Left renal cortex interstitium (tissue), 4 donors: Measurements from ENCODE around the gene PPP1R27. TPM values are rescaled to one million over a fixed set of nuclear protein-coding genes. Genes with fewer than 3 reads are reported as not detected.

Experiments used
- DNase-seq, 4 donors: peaks; one replicate each; pipeline ENCODE4 v3.0.0-alpha.2; 2013; ENCODE audit warnings: low read depth in 4 of 4, low spot score in 2 of 4, missing footprints in 1 of 4
- polyA plus RNA-seq, 4 donors: library from polyadenylated mRNA; unstranded; fragments of 120-200 nt; gene quantifications; one replicate each; pipeline ENCODE4 v1.2.1, GENCODE V29; 2013; ENCODE audit not compliant: insufficient read length in 4 of 4

The PPP1R27 gene, protein sequence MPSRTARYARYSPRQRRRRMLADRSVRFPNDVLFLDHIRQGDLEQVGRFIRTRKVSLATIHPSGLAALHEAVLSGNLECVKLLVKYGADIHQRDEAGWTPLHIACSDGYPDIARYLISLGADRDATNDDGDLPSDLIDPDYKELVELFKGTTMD
- polyA plus RNA-seq = under 1 TPM; 0.23 to 0.46 (median 0.37) TPM

DNA sequence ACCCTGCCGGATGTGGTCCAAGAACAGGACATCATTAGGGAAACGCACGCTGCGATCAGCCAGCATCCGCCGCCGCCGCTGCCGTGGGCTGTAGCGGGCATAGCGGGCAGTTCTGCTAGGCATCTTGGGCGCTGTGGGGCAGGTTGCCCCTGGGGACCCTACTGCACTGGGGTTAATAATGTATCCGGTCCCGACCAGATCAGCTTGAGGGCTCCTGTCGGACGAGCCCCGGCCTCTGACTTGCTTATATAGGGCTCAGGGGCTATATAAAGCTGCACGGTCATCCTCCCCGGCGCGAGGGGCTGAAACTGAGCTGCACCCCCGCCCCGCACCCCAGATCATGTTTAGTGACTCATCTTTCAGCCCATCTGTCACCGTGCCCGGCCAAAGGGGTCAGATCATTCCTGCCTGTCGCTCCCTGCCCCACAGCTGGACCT is at the start of gene PPP1R27:
PPP1R27 (minus strand) TSS at position 220 of the 437 bp plus-strand sequence; CDS start at position 123, 97 bp downstream.
- no peak for DNase-seq

DNA sequence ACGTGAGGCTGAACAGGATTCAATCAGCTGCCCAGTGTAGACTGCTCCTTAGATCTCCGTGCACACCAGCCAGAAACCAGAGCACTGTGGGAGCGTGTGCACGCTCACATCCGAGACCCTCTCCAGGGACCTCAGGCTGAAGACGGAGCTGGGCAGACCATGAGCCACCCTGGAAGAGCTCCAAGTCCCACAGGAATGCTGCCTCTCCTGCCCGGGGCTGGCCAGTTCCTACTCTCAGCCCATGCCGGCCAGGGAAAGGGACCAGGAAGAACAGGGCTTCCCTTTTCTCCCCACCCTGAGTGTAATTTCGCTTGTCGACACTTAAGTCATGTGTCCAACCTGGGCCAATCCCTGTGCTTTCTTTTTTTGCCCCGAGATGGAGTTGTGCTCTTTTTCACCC is 49.7 kb upstream of the PPP1R27 start:
- no peak for DNase-seq

DNA sequence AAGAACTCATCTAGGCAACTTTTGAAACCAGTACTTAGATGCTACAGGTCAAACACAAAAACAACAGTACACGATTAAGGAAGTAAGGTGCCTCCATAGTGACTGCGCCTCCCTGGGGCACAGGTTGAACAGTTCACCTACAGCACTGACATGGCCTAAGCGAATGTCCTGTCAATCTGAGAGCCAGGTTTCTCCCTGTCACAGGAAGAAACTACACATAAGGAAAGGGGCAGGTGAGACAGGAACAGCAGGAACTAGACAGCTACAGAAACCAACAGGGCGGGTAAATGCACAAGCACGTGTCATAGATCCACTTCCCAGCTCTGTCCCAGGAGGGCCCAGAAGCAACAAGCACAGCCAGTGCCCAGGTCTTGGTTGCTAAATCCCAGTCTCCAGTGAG is 44.3 kb upstream of the PPP1R27 start:
- no peak for DNase-seq

DNA sequence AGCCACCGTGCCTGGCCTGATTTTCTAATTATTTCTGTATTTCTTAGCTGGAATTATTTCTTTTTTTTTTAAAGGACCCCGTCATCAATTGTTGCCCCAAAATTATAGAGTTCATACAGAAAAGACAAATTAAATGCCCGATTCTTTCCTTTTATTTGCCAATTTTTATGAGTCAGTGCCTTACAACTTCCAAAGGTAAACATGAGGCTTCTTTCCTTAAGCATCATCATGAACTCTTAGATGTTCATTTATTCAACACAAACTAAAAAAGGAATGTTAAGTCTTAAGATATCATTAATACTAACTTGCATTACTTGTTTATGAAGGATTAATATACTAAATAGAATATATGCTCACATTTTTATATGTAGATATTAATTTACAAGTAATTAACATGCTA is 43.4 kb upstream of the PPP1R27 start:
- DNase-seq = no peak

DNA sequence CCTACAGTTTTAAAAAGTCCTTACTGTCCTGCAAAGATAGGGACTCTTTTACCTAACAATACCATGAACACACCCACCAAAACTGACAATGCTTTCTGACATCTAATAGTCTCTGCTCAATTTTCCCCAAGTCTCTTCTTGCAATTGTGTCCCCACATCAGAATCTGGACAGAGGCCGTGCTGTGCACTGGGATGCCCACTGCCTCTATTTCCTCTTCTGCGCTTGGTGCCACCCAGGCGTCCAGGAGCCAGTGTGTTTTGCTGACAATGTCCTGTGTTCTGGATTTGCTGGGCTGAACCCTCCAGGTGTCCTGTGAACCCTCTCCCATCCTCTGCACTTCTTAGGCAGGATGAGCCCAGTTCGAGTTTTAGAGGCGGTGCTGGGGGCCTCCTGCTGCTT is 42.7 kb upstream of the PPP1R27 start:
- no peak for DNase-seq

DNA sequence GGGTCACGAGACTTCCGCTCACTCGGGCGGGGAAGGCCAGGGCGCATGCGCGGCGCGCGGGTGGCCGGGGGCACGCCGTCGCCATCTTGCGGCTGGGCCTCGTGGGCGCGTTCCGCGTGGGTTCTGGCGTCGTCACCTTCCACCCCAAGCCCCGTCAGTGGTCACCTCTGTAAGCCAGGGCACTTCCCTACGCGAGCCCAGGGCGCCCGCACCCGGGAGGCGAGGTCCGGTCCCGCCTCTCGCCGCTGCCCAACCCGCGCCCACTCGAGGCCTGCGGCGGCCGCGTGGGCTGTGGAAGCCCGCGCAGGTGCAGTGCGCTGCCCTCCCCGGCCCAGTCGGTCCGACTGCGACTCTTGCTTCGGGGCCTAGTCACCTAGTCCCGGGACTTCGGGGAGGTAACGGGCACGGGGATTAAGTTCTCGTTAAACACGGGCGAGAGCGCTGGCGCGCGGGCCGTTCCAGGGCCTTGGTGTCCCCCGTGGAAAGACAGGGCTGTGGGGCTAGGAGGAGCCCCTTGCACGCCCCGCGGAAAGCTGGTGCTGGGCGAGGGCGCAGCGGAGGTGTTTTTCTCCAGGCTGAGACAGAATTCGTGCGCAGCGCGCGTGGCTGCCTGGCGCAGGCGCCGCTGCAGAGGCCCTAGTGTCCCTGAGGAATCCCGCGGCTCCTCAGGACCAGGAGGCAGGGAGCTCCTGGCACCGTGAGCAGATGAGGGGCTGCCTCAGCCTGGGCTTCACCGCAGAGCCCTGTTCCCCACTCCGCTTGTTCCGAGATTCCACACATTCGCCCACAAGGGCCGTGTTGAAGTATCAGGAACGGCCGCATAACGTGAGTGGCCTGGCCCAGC is 36.8 kb upstream of the PPP1R27 start:
- peak in 3 of 4 donors; percentile 68 to 79 (median 77) for DNase-seq

DNA sequence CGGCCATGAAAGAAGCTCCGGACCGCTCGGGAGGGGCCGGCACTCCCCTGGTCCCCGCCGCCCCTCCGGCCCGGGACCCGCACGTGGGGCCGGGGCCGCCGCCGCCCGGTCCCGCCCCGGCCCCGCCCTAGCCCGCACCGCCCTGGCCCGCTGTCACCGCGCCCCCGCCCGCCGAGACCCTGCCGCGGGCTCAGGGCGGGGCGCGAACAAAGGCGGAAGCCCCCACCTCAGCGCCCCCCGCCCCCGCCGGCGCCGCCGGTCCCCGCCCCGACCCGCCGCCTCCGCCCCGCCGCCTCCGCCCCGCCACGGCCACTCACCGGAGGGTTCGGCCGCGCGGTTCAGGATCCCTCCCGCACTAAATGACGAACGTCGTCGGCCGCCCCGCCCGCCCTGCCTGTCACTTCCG is 36.1 kb upstream of the PPP1R27 start, which contains the start of gene ARHGDIA:
ARHGDIA (minus strand) TSS at position 357 of the 406 bp plus-strand sequence. CDS start 1,407 bp downstream, outside the sequence.
- DNase-seq = no peak

DNA sequence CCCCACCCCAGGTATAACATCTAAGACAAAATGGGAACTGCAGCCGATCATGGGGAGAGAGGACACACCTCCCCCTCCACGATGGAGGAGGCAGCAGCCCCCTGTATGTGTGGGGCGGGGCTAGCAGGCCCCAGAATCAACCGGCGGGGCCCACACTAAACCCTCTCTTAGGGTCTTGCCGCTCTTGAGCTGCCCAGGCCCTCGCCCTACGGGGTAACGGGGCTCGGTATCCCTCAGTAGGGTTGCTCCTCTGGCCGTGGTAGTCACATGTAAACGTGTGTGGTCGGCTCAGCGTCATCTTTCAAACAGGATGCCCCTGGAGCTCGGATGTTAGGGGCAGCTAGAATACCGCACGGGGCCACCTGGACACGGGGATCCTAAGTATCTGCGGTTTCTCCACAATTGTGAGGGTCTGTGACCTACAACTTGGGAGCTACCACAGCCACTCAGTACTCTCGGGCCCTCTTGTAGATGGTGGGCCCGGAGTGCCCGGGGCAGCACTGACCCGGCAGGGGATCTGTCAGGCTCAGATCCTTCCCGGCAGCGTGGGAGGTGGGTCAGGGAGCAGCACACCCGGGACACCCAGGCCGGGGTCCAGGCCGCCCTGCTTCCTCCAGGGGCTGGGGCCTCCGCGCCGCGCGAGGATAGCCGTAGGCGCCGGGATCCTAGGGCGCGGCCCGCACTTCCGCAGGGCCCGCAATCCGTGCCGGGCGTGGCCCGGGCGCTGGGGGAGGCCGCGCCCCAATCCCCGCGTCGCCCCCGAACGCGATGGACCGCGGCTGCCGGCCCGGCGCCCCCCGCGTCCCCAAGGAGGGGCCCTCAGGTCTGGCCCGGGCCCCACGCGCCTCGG is 35.5 kb upstream of the PPP1R27 start:
- no peak for DNase-seq

DNA sequence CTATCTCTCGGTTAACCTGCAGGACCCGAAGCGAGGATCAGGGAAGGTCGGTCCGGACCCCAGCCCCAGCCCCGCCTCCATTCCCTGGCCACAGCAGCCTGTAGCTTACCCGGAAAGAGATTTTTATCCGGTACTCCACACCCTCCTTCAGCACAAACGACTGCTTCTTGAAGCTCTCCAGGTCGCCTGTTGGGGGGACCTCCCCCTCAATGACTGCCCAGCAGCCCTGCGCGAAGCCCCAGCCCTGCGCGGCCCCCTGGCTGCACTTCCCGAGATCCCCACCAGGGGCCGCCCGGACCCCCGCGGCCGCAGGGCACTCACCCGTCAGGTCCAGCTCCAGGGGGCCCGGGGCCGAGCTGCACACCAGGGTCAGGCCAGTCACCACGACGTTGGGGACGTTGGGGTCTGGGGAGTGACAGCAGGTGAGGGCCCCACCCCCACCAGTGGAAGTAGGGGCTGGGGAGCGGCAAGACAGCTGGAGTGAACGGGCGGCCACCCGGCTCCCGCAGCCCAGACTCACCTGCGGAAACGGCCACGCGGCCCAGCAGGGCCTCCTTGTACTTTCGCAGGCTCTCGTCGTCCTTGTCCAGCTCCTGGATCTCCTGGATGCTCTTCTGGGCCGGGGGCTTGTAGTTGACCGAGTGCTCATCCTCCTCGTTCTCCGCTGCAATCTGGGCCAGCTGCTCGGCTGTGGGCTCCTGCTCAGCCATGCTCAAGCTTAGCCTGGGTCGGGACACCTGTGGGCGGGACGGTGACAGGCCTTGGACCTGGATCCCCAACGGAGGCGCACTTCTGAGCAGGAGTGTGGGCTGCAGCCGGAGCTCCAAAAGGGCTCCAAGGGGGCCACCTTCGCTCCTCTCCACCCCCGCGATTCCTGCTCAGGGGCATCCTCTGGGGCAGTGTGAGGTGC is 34.6 kb upstream of the PPP1R27 start:
- no peak for DNase-seq

DNA sequence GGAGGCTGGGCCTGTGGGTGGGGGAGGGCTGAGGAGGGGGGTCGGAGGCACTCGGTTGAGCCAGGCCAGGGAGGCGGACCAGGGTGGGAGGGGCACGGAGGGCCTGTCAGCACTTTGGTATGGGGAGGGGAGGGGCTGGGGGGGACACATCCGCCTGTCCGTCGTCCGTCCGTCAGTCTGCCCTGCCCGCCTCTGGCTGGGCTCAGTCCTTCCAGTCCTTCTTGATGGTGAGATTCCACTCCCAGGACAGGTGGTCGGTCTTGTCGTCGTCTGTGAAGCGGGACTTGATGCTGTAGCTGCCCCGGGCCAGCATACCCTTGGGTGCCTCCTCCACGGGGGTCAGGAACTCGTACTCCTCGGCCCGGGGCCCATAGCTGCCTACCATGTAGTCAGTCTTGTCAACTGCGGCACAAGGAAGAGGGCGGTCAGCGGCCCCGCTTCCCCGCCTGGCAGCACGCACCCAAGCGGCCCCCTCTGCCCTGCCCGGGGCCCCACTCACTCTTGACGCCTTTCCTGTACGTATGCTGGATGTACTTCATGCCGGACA is 33.9 kb upstream of the PPP1R27 start:
- no peak for DNase-seq

DNA sequence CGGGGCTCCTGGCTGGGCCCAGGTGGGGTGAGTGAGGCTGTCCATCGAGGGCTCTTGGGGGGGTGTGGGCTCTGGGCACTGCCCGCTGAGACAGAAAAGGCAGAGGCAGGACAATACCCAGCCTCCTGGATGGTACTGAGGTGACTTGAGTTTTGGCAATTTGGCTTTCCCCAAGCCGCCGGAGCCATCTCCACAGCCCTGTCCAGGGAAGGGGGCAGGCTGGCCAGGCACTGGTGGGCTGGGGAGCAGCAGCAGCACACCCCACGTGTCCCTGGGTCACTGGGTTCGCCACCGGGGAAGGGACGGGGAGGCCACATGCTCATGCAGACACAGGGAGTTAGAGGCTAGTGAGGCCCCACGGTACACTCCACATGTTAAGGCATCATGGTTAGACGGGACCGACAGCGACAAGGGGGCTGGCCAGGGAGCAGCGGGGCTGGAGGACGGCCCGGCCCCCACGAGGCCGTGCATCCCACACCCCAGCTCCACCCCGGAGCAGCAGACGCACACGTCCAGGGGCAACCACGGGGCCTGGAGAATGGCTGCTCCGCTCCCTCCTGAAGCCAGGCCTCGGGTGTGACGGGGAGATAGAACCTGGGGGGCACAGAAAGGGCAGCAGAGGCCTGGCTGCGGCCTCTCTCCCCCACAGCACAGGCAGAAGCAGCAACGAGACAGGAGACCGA is 33.3 kb upstream of the PPP1R27 start:
- DNase-seq = no peak

DNA sequence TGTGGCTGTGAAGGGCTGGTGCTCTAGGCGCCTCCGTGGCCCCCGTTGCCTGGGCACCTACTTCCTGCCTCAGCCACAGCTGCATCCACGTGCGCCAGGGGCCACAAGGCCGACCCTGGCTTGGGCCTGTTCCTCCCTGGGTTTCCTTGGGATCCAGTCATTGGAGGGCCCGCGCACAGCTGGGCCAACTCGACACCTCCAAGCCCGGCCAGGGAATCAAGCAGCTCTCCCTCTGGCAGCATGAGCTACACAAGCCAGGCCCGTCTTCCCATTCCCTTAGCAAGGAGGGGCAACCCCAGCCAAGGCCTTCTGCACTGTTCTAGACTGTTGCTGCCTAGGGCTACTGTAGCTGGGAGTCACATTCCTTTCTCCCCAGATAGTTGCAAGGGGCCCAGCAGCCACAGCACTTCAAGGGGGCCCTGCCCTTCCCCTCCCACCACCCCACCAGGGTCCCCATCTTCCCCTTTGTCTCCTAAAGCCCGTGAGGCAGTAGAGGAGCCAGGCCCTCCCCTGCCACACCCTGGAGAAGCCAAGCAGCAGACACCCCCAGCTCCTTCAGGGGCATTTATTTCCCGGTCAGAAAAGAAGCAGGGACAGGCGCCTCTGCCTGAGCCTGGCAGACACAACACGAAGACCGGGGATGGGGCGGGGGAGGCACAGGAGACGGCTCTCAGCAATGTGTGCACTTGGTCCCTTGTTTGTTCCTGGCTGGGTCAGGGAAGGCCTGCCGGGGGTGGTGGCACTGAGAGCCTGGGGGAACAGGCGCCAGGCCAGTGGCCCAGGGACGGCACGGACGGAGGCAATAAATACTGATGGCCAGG is 32.5 kb upstream of the PPP1R27 start:
- no peak for DNase-seq

DNA sequence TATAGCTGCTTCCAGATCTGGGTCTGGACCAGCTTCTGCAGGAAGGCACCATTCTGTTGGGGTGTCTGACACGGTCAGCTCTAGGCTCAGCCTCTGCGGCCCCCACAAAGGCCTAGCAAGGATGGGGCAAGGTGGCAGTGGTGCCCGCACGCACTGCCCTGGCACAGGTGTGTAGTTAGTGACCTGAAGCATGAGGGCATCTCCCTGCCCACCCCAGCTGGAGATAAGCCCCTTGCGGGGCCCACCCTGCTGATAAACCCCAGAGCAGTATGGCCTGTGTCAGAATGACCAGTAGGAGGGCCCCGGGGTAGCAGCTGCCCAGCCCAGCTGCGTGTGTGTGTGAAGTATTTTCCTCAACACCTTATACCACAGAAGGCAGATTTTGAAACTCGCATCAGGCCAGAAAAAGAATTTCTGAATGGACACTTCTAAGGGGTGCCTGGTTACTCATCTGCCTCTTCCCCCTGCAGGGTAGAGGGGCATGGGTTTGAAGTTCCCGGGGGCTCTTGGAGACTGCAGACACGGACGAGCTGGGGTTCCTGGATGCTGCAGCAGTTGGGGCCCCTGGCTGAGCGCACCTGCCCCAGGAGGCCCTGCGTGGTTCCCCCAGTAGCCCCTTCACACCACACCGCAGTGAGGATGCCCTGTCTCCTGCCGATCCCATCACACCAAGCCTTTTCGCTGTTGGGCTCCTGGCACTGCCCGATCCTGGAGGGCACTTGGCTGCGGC is 31.8 kb upstream of the PPP1R27 start:
- no peak for DNase-seq

DNA sequence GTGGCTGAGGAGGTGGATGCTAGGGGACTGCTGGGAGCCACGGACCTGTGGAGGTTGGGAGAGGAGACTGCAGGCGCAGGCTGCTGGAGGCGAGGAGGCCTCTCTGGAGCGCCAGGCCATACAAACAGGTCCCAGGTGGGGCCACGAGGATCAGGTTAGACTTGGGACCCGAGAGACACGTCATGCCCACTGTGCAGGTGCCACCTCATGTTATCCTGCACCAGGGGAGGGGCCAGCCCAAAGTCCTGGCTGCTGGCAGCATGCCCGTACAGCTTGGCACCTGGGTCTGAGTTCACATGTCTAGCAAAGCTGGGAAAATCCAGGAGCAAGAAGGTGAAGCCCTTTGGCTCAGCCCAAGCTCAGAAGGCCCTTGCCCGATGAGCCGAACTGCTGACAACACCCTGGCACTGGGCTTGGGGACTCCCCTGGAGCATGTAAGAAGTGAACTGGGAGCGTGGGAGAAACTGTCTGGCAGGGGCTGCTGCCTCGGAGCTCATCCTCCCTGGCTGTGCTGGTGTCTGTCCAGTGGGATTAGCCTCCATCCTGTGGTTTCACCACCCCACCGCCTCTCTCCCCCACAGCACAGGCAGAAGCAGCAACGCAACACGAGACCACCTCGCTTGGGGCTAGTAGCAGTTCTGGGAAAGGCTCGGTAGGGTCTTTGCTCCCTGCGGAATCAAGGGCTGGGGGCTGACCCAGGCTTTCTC is 31.0 kb upstream of the PPP1R27 start:
- DNase-seq = no peak

DNA sequence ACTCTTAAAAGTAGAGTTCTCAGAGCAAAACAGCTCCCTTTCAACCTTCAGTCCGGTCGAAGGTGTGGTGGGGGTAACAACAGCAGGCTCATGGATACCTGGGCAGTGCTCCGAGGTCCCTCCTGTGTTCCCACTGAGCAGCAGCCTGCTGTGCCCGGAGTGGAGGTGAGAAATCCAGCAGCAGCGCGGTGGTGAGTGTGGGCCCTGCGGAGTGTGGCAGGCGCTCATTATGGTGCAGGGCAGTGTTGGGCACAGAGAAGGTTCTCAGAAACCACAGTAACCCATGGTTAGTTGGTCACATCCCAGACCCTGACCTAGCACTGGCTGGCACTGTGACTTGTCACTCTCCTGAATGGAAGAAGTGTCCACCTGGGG is 30.5 kb upstream of the PPP1R27 start:
- no peak for DNase-seq

DNA sequence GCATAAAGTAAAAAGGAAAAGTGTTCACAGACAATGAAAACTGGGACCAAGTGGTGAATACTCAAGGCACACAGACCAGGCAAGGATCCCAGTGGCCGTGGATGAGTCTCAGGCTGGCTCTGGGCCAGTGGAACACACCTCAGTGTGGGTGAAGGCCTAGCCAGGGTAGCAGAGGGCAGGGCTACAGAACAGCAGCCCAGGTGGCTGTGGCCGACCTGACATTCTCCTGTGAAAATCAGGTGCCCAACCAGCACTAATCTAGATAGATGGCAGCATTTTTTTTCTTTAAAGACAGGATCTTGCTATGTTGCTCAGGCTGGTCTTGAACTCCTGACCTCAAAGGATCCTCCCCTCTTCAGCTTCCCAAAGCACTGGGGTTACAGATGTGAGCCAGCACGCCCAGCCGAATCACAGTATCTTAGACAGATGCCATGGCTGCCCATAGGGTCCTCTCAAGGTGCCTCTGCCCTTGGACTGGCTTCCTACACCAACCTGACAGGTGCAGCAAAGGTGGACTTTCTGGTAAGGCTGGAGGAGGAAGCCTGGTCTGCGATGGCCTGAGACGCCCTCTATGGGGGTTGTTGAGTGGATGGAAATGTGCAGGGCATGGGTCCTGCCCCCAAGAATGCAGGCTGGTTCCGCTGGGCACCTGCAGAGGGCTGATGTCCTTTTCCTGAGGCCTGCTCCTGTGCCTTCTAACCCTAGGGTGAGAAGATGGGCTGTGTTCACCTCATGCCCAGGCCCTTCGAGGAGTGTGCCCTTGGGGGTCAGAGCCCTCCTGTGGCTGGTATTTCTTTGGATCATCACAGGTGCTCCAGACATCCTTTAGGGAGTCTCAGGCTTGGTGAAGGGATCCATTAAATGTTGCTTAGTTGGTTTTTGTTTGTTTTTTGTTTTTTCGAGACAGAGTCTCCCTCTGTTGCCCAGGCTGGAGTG is 29.3 kb upstream of the PPP1R27 start:
- DNase-seq = no peak
